SH-SY5Y (cell line): ENCODE measurements around the gene C2orf76.

ENCODE experiments used
- GATA2 ChIP-seq: IDR thresholded peaks from 2 replicates; pipeline ENCODE4 v1.6.1; 2011; ENCODE audit warnings: mild to moderate bottlenecking, low read depth, low read length
- GATA3 ChIP-seq: IDR thresholded peaks from 2 replicates; pipeline ENCODE4 v1.6.1; 2011; ENCODE audit warnings: low read depth, mild to moderate bottlenecking, low read length, moderate library complexity

DNA sequence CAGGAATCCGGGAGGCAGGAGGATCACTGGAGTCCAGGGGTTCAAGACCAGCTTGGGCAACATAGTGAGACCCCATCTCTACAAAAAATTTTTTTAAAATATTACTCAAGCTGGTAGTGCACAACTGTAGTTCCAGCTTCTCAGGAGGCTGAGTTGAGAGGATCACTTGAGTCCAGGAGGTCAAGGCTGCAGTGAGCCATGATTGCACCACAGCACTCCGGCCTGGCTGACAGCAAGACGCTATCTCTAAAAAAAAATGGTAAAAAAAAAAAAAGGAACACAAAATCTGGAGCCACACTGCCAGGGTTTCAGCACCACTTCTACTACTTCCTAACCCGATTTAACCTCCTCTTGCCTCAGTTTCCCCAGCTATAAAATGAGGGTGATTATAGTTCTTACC is 86.0 kb downstream of the C2orf76 start:
- no peak for TF ChIP-seq GATA2
- TF ChIP-seq GATA3: no peak
